ENCODE data around the gene SNAPC2.

GRCh38 chr19:7971553-7972520 lies 51.7 kb downstream of the SNAPC2 start:
- TF ChIP-seq POLR2AphosphoS5 (IDR thresholded peaks at IDR 0.05; ENCODE audit: low read depth, low read length): no peak
- no peak for TF ChIP-seq CTCF (IDR thresholded peaks at IDR 0.05)
- TF ChIP-seq REST (IDR thresholded peaks at IDR 0.05; ENCODE audit: insufficient read depth in 1 of 2, low read depth in 2 of 2, low read length in 1 of 2): no peak
- TF ChIP-seq TCF7L2 (IDR thresholded peaks at IDR 0.05; ENCODE audit: low read depth, low read length): no peak
- TF ChIP-seq SIN3A (IDR thresholded peaks at IDR 0.05; ENCODE audit: borderline replicate concordance, insufficient read depth, low read depth, low read length): no peak

Measured in Panc1 (cell line).